Activated CD8-positive, alpha-beta memory T cell treated with anti-CD3 and anti-CD28 coated beads, Interleukin-2, amount 50 U/mL, for 48 hours (primary cell): ENCODE results near the gene ATOH7.
A peak's percentile ranks its signal among the peaks of the same experiment; 100 is the strongest.
"Not testable (repeated sequence)": the region's sequence is repeated elsewhere in the genome, so short reads cannot be mapped to it uniquely, and the experiment has no call there.

Source experiments
- DNase-seq: peaks from one replicate; pipeline ENCODE4 v3.0.0-alpha.2; 2020

Gene ATOH7

DNA sequence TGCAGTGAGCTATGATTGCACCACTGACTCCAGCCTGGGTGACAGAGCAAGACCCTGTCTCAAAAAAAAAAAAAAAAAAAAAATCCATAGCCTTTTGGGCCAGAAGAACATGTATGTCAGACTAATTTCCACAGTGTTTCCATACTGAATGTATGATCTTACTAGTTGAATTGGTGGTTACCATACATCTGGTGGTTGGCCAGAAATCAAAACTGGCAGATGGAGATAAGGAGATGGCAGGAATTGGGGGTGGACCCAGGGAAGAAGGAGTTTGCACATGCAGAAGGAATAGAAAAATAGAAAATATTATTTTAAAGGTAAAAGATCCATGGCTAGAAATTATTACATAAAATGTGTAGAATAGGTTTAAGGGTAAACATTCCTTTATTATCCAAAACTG is 3.7 kb upstream of the ATOH7 start:
- no peak for DNase-seq

GRCh38 chr10:68235111-68235510 is 3.2 kb upstream of the ATOH7 start:
- no peak for DNase-seq

- no peak for DNase-seq
These were observed 1.1 kb upstream of the ATOH7 start for GRCh38 chr10:68233046-68233445.

DNA sequence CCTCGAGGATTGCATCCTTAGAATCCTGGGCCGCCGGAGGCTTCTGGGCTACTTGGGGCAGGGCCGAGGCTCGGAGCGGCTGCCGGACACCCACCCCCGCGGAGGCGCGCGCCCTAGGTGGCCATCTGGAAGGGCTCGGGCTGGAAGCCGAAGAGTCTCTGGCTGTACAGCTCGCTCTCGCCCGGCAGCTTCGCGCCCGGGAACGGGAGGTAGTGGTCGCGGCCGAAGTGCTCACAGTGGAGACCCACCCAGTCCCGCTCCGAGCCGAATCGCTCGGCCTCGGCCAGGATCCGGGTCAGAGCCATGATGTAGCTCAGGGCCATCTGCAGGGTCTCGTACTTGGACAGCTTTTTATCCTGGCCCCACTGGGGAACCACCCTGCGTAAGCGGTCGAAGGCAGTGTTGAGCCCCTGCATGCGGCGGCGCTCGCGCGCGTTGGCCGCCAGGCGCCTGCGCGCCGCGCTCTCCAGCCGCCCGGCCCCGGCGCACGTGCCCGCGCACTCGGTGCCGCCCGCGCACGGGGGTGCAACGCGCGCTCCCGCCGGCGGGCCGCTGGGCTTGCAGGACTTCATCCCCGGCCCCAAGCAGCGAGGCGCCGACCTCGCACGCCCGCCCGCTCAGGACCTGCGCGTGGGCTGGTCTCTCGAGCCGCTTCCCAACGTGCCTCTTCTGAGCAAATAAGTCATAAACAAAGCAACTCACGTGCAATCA is 652 bp downstream of the ATOH7 start:
- peak; percentile 74 for DNase-seq

DNA sequence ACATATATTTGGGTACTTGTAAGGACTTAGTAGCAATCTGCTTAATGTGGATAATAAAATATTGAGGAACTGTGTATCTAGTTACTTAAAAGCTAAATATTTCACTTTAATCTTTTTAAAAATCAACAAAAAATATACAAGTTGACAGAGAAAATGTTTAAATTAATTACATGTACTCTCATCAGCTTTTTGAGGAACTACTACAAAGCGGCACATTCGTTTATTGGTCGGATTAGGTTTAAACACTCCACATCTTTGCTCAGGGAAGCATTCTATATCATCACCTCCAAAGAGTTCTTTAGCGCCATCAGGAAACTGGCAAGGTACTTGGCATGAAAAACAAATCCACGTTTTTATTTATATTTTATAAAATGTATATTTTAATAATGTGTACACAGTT is 1.6 kb downstream of the ATOH7 start:
- DNase-seq, result no peak

DNA sequence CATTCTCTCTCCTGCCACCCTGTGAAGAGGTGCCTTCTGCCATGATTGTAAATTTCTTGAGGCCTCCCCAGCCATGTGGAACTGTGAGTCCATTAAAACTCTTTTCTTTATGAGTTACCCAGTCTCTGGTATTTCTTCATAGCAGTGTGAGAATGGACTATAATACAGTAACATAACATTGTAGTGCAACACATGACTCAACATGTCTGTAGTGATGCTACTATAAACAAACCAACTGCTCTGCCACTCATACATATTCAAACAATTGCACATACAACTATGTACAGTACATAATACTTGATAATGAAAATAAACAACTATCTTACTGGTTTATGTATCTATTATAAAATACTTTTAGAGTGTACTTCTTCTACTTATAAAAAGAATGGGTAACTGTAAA is 7.1 kb downstream of the ATOH7 start:
- no peak for DNase-seq

DNA sequence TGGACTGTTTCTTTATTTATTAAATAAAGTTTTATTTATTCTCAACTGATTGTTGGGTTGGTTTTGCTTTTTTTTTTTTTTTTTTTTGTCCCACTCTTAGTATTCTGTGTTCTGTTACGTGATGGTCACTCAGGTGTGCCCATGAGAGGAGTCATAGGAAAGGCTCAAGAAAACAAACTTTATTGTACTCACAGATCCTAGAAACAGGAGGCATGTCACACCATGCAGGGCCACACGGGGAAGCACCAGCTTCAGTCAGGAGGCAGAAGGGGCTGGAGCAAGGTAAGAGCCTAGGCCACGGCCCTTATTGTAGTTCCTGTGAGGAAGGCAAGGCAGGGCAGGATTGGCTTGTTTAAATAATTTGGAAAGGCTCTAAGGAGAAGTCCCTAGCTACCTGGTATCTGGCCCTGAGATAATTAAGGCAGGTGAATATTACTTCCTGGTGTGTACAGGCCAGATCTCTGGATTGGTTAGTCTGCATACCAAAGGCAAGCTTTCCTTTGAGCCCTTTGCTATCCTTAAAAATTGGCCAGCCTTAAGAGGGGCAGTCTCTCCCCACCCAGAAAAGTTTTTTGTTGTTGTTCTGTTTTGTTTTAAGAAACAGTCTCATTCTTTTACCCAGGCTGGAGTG is 8.3 kb downstream of the ATOH7 start:
- DNase-seq, result no peak

DNA sequence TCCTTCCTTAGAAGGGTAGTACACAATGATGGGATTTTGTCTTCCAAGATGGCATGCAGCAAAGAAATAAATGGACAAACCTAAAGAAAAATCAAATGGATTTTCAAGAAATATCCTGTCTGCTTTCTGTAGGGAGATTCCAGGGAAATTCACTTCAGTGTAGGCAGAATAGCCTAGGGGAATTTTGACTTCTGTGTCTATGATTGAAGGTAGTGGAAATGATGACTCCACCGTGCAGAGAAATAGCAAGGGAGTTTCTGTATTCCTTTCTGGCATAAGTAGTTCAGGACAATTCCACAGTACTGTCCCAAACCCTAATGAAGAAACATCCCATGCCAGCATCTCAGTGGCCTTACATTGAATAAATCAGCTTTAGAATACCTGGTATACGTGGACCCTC is 9.5 kb downstream of the ATOH7 start:
- DNase-seq, result no peak

- DNase-seq, result no peak
These were observed 10.7 kb downstream of the ATOH7 start for GRCh38 chr10:68221196-68221595.

- no peak for DNase-seq
These were observed 13.1 kb downstream of the ATOH7 start for GRCh38 chr10:68218786-68219185.

- DNase-seq, result no peak
These were observed 19.1 kb downstream of the ATOH7 start for GRCh38 chr10:68212721-68213352.

DNA sequence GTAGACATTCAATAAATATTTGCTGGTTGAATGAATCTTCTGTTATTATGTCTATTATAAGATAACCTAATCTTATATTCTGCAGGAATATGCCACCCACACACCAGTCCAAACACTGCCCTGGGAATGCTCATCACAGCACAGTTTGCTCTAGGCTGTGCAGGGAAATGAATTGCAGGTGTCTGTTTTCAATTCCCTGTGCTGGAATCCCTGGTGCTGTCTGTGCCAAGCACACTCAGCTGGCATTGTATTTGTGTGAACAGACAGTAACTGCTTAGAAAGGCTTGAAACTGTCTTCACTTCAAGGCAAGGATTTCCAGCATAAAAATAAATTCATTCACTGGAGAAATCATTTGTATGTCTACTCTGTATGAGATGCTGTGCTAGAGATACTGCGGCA is 20.2 kb downstream of the ATOH7 start:
- no peak for DNase-seq

DNA sequence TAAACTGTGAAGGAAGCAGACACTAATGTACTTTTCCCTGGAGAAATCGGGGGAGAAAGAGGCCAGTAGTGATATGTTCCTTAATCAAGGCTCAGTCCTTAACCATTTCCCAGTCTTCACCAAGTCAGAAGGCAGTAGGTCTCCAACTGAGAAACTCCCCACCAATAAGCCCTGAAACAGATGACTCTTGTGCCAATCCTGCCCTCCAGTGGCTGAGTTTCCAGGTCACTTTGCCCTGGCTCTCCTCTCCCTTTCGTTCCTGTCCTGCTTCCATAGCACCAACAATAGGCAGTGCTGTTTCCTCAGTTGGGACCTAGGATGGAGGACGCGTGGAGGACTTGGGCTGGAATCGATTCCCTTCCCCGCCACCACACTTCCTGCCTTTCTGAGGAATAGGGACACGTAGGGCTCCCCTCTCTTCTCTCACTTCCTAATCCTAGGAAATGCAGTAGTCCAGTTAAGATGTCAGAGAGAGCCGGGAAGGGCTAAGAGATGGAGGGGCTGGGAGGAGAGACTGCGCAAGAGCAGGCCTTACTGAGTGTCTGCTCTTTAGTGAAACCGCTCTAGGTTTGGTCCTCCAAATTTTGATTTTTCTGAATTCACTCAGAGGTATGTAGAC is 23.4 kb downstream of the ATOH7 start:
- no peak for DNase-seq

DNA sequence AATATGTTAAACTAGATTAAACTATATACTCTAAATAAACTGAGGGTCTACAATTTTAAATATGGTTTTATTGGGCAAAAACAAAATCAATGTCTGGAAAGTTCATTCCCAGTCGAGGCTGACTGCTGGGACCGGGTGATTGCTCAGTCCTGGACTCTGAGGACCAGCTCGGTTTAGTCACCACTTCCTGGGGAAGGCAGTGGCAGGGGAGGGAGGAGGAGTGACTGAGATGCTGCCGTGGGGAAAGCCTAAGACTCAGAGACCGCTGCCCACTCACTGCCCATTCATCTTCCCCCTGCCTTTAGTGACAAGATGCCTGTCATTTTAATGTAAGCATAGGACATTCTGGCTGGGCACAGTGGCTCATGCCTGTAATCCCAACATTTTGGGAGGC is 29.0 kb downstream of the ATOH7 start:
- DNase-seq, result no peak

GRCh38 chr10:68196701-68197100 is 35.2 kb downstream of the ATOH7 start:
- no peak for DNase-seq

DNA sequence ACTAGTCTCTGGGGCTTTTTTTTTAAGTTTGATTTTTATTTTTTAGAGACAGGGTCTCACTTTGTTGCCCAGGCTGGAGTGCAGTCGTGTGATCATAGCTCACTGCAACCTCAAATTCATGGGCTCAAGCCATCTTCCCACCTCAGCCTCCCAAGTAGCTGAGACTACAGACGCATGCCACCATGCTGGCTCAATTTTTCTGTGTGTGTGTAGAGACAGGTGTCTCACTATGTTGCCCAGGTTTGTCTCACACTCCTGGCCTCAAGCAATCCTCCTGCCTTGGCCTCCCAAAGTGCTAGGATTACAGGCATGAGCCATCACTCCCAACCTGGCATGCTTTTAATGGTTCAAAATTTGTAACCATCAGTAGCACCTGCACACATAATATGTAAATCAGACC is 36.1 kb downstream of the ATOH7 start:
- not testable (repeated sequence) for DNase-seq

DNA sequence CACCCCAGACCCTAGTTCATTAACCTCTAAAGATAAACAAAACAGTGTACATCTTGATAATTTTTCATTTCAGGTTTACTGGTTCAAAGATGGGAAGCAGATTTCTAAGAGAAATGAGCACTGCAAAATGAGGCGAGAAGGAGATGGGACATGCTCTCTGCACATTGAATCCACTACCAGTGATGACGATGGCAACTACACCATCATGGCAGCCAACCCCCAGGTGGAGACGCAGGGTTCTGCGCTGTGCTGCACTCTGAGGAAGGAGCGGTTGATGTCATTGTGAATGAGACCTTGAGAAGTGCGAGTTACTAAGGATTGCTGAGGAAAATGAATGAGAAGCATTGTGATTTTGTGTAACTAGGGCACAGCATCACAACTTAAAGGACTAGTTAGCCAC is 37.6 kb downstream of the ATOH7 start:
- DNase-seq, result no peak

- DNase-seq, result no peak
These were observed 39.8 kb downstream of the ATOH7 start for GRCh38 chr10:68192113-68192512.

DNA sequence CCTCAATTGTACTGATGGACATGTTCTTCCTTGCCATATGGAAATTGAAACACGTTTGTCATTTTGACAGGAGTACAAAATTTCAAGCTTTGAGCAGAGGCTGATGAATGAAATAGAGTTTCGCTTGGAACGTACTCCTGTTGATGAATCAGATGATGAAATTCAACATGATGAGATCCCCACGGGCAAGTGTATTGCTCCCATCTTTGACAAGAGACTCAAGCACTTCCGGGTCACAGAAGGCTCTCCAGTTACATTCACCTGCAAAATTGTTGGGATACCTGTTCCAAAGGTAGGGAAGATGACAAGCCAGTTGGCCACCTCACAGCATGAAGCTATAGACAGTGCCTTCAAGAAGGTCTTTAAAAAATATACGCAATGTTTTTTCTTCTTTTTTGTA is 43.1 kb downstream of the ATOH7 start:
- DNase-seq, result no peak

DNA sequence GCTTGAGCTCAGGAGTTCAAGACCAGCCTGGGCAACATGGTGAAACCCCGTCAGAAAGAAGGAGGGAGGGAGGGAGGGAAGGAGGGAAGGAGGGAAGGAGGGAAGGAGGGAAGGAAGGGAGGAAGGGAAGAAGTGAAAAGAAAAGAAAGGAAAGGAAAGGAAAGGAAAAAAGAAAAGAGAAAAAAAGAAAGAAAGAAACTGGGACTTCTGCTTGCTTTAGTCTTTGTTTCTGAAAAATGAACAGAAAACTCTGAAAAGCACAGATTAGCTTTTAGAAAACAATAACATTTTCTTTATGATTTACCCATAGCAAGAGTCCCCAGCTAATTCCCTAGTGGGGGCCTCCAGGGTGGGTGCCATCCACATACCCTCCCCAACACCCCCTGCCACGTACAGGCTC is 46.8 kb downstream of the ATOH7 start:
- DNase-seq, result no peak

- DNase-seq, result no peak
These were observed 47.4 kb downstream of the ATOH7 start for GRCh38 chr10:68184546-68184945.
